ENCODE results near the gene MSANTD7. TPM values are rescaled to one million over a fixed set of nuclear protein-coding genes. Genes with fewer than 3 reads are reported as not detected.
A peak's percentile ranks its signal among the peaks of the same experiment; 100 is the strongest.

Gene MSANTD7
- total and polyA plus RNA-seq, 2 of the 13 experiments (the other 11 are each of a cell fraction or from before 2014, with no cell fraction given) = 3.7 to 16.7 TPM

DNA sequence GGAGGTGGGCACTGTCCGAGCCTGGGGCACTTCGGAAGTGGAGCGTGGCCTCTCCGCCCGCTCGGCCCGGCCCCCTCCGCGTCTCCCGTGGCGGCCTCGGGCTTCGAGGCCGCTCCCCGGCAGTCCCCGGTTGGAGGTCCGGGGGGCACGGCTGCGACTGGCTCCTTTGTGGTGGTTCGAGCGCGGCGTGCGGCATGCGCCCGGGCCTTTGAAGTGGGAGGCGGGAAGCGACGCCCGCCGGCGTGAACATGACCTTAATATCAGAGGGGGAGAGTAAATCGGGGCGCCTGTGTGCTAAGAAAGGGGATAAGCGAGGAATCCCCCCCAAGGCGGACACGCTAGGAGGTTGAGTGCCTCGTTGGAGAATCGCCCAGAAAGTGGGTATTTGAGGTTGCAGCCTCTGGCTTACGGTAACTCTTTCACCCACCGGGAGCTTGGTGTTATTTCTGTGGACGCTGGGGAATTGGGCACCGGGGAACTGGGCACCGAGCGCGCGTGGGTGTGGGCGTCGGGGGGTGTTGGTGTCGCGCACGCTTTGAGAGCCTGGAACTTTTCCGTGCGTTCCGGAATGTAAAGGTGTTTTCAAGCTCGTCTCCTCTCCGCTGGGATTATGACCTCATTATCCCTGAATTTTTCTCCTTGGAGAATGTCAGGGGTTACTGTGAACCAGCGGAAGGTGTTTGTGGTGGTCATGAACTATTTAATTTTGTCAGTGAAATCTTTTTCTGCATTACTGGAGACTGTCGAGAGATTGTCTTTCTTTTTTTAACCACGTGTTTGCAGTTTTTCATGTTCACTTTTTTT lies 41.2 kb downstream of the MSANTD7 start (continued):
- TF ChIP-seq NFKB2 (CRISPR knock-in tag; IDR thresholded peaks at IDR 0.05; ENCODE audit: borderline replicate concordance) = 0 out of 2 replicates have a peak, but pooled peaks have one; percentile 43
- TF ChIP-seq FOXC1 (CRISPR knock-in tag; IDR thresholded peaks at IDR 0.05; ENCODE audit: borderline replicate concordance) = peak; percentile 39; the same call in 1 of the 2 replicates
- TF ChIP-seq, protein P1, sequence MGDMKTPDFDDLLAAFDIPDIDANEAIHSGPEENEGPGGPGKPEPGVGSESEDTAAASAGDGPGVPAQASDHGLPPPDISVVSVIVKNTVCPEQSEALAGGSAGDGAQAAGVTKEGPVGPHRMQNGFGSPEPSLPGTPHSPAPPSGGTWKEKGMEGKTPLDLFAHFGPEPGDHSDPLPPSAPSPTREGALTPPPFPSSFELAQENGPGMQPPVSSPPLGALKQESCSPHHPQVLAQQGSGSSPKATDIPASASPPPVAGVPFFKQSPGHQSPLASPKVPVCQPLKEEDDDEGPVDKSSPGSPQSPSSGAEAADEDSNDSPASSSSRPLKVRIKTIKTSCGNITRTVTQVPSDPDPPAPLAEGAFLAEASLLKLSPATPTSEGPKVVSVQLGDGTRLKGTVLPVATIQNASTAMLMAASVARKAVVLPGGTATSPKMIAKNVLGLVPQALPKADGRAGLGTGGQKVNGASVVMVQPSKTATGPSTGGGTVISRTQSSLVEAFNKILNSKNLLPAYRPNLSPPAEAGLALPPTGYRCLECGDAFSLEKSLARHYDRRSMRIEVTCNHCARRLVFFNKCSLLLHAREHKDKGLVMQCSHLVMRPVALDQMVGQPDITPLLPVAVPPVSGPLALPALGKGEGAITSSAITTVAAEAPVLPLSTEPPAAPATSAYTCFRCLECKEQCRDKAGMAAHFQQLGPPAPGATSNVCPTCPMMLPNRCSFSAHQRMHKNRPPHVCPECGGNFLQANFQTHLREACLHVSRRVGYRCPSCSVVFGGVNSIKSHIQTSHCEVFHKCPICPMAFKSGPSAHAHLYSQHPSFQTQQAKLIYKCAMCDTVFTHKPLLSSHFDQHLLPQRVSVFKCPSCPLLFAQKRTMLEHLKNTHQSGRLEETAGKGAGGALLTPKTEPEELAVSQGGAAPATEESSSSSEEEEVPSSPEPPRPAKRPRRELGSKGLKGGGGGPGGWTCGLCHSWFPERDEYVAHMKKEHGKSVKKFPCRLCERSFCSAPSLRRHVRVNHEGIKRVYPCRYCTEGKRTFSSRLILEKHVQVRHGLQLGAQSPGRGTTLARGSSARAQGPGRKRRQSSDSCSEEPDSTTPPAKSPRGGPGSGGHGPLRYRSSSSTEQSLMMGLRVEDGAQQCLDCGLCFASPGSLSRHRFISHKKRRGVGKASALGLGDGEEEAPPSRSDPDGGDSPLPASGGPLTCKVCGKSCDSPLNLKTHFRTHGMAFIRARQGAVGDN (CRISPR knock-in tag; IDR thresholded peaks at IDR 0.05) = peak; percentile 1; the same call in 1 of the 2 replicates
- 0 out of 2 replicates have a peak, but pooled peaks have one; percentile 22 for TF ChIP-seq HNF1B (CRISPR knock-in tag; IDR thresholded peaks at IDR 0.05)
- TF ChIP-seq TBX2 (CRISPR knock-in tag; IDR thresholded peaks at IDR 0.05; ENCODE audit: borderline replicate concordance) = peak; percentile 55; the same call in 1 of the 2 replicates
- TF ChIP-seq NRL (CRISPR knock-in tag; IDR thresholded peaks at IDR 0.05; ENCODE audit: borderline replicate concordance) = peak; percentile 86; the same call in 1 of the 2 replicates
- peak; percentile 37; the same call in 1 of the 2 replicates for TF ChIP-seq KDM2A (CRISPR knock-in tag; IDR thresholded peaks at IDR 0.05; ENCODE audit: borderline replicate concordance, low read depth)
- TF ChIP-seq MIER2 (CRISPR knock-in tag; IDR thresholded peaks at IDR 0.05) = no peak
- peak; percentile 83; the same call in 1 of the 2 replicates for TF ChIP-seq BATF2 (CRISPR knock-in tag; IDR thresholded peaks at IDR 0.05)
- 0 out of 2 replicates have a peak, but pooled peaks have one; percentile 42 for TF ChIP-seq EED (CRISPR knock-in tag; IDR thresholded peaks at IDR 0.05)
- no peak for TF ChIP-seq CREBL2 (CRISPR knock-in tag; IDR thresholded peaks at IDR 0.05; ENCODE audit: borderline replicate concordance)
- no peak for TF ChIP-seq ZNF296 (CRISPR knock-in tag; conservative IDR thresholded peaks at IDR 0.05)
- TF ChIP-seq KDM3A (CRISPR knock-in tag; IDR thresholded peaks at IDR 0.05; ENCODE audit: low read depth) = no peak
- TF ChIP-seq, protein P2, sequence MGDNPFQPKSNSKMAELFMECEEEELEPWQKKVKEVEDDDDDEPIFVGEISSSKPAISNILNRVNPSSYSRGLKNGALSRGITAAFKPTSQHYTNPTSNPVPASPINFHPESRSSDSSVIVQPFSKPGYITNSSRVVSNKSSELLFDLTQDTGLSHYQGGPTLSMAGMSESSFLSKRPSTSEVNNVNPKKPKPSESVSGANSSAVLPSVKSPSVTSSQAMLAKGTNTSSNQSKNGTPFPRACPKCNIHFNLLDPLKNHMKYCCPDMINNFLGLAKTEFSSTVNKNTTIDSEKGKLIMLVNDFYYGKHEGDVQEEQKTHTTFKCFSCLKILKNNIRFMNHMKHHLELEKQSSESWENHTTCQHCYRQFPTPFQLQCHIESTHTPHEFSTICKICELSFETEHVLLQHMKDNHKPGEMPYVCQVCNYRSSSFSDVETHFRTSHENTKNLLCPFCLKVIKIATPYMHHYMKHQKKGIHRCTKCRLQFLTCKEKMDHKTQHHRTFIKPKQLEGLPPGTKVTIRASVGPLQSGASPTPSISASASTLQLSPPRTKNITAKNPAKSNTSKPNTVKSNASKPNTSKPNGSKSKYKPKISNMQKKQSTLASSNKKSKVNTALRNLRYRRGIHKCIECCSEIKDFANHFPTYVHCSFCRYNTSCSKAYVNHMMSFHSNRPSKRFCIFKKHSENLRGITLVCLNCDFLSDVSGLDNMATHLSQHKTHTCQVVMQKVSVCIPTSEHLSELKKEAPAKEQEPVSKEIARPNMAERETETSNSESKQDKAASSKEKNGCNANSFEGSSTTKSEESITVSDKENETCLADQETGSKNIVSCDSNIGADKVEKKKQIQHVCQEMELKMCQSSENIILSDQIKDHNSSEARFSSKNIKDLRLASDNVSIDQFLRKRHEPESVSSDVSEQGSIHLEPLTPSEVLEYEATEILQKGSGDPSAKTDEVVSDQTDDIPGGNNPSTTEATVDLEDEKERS (CRISPR knock-in tag; IDR thresholded peaks at IDR 0.05) = peak; percentile 19; the same call in 1 of the 2 replicates
- no peak for TF ChIP-seq NONO (IDR thresholded peaks at IDR 0.05)
- TF ChIP-seq NONO (CRISPR knock-in tag; conservative IDR thresholded peaks at IDR 0.05) = 0 out of 2 replicates have a peak, but pooled peaks have one; percentile 24
- no peak for TF ChIP-seq CHD4 (IDR thresholded peaks at IDR 0.05; ENCODE audit: borderline replicate concordance, low read length)
- TF ChIP-seq KLF6 (CRISPR knock-in tag; IDR thresholded peaks at IDR 0.05) = 0 out of 2 replicates have a peak, but pooled peaks have one; percentile 4
